T-cell (primary cell): ENCODE results near the gene OVCH2. TPM values are rescaled to one million over a fixed set of nuclear protein-coding genes. Genes with fewer than 3 reads are reported as not detected.

Experiments
- ATAC-seq, 4 experiments: fragments of 200-7000 bp in 3 of 4; fragments of 150-1000 bp in 1 of 4; cut with Tn5 transposase; replicated peaks in 1 of 4; 1 replicate in 3 of 4; 2 replicates in 1 of 4; pipeline ENCODE4 v1.10.0; 2021; ENCODE audit warnings: moderate library complexity in 3 of 4, mild to moderate bottlenecking in 2 of 4, moderate number of reproducible peaks in 1 of 4
- CTCF ChIA-PET, 2 donors: fragments of 300-600 bp; sonication (Branson Sonifier 250); formaldehyde crosslinking; loops; one replicate each; lab custom pipeline; 2022; ENCODE audit warnings: antibody characterized with exemption in 2 of 2; lab: Charles Lee
- POLR2A ChIA-PET, 2 donors: fragments of 300-600 bp; sonication (Branson Sonifier 250); formaldehyde crosslinking; loops; one replicate each; lab custom pipeline; 2022; ENCODE audit warnings: antibody characterized with exemption in 2 of 2; lab: Charles Lee
- DNase-seq, 35 experiments: peaks; one replicate each; pipeline versions ENCODE4 v3.0.0 to v3.0.0-alpha.2; 2013 to 2023
- H3K27ac ChIP-seq: one replicate; pipeline ENCODE4 v1.5.1; 2013; ENCODE audit warnings: low read length
- H3K27me3 ChIP-seq, 2 experiments: replicated peaks in 1 of 2; 1 replicate in 1 of 2; 2 replicates in 1 of 2; pipeline versions ENCODE4 v1.6.1 to v1.7.0; 2013; ENCODE audit warnings: low read length in 1 of 2, mixed read lengths in 1 of 2; ENCODE audit not compliant: control insufficient read depth in 2 of 2, insufficient read depth in 2 of 2; ENCODE audit errors: extremely low read depth in 1 of 2
- H3K36me3 ChIP-seq, 2 donors: 1 replicate in 1 of 2; 2 replicates in 1 of 2; pipeline versions ENCODE4 v1.6.1 to v1.7.0; 2013; ENCODE audit warnings: low read length in 1 of 2; ENCODE audit not compliant: control insufficient read depth in 2 of 2, insufficient read depth in 1 of 2; ENCODE audit errors: extremely low read depth in 1 of 2
- H3K4me1 ChIP-seq, 2 experiments: 1 replicate in 1 of 2; 2 replicates in 1 of 2; pipeline versions ENCODE4 v1.6.1 to v1.7.0; 2013; ENCODE audit warnings: low read length in 2 of 2, mixed read lengths in 1 of 2; ENCODE audit not compliant: insufficient read depth in 2 of 2, control insufficient read depth in 1 of 2; ENCODE audit errors: extremely low read depth in 1 of 2
- H3K4me3 ChIP-seq, 2 donors: 1 replicate in 1 of 2; 2 replicates in 1 of 2; pipeline versions ENCODE4 v1.5.1 to v1.7.0; 2013; ENCODE audit warnings: mild to moderate bottlenecking in 2 of 2, low read length in 1 of 2, moderate library complexity in 1 of 2; ENCODE audit not compliant: control insufficient read depth in 1 of 2; ENCODE audit errors: extremely low read depth in 1 of 2
- H3K9me3 ChIP-seq: 2 replicates; pipeline ENCODE4 v1.7.0; 2013
- H3K27ac Mint-ChIP-seq, 2 donors: one replicate each; pipeline ENCODE4 v1.8.0; 2020 to 2021; ENCODE audit warnings: mild to moderate bottlenecking in 2 of 2, mixed read lengths in 2 of 2
- H3K27me3 Mint-ChIP-seq, 2 donors: one replicate each; pipeline ENCODE4 v1.8.0; 2021 to 2022; ENCODE audit warnings: mixed read lengths in 2 of 2
- H3K36me3 Mint-ChIP-seq: one replicate; pipeline ENCODE4 v1.8.0; 2021; ENCODE audit warnings: mixed read lengths
- H3K4me1 Mint-ChIP-seq, 3 donors: one replicate each; pipeline ENCODE4 v1.8.0; 2020 to 2022; ENCODE audit warnings: mixed read lengths in 3 of 3, mild to moderate bottlenecking in 1 of 3
- H3K4me3 Mint-ChIP-seq, 3 donors: one replicate each; pipeline ENCODE4 v1.8.0; 2020 to 2022; ENCODE audit warnings: mild to moderate bottlenecking in 3 of 3, mixed read lengths in 3 of 3, moderate library complexity in 3 of 3
- H3K9me3 Mint-ChIP-seq, 3 donors: one replicate each; pipeline ENCODE4 v1.8.0; 2020 to 2022; ENCODE audit warnings: mixed read lengths in 3 of 3
- WGBS: methylation state at CpG from one replicate; pipeline ENCODE4 v1.1.5; 2013; ENCODE audit warnings: missing lambda C conversion rate; ENCODE audit not compliant: insufficient coverage; 5-methylcytosine and 5-hydroxymethylcytosine counted together
- total RNA-seq, 35 experiments: library from RNA in 6 of 35; stranded (reverse) in 6 of 35; fragments of 120-200 nt in 1 of 35; gene quantifications; one replicate each; pipeline versions ENCODE4 v1.2.1 to v1.2.4 and lab custom pipeline; 2013 to 2026

The OVCH2 gene
- total RNA-seq, 5 donors from 2014 or later (not counting 1 experiment from before 2014, with no cell fraction given) = not detected

DNA sequence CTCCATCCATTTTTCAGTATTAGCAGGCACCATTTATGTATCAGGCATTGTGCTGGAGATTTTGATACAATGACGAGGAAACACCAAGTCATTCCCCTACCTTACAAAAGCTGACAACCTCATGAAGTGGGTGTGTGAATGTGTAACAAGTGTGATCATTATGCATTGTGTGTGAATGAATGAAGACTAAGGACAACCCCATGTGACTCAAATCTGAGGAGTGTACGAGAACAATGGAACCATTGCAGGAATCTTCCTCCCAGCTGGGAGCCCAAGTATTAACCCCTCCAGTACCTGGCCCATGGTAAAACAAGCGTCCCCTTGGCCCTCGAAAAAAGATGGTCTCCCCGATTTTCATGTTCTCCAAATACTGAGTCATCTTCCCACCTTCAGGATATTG, 37.4 kb downstream of the OVCH2 start:
- Histone ChIP-seq H3K4me1 (peaks cover 0 to 18% of the 10 kb centered on the region in 2 experiments), H3K4me3 (no peak overlapping the region), H3K27ac (no peak overlapping the region), H3K27me3 (peaks cover 7 to 38% of the 10 kb centered on the region in 2 experiments), H3K36me3 (peaks cover 0 to 2% of the 10 kb centered on the region in 2 donors), H3K9me3 (no peaks in the 10 kb centered on the region)
- ATAC-seq (no peak), DNase-seq (no peak)
- CTCF ChIA-PET = no interaction called here
- H3K4me3 Mint-ChIP-seq = no peak overlapping the region
- peaks cover 15 to 26% of the 10 kb centered on the region in 2 donors for H3K27me3 Mint-ChIP-seq
- H3K36me3 Mint-ChIP-seq = peaks cover 3% of the 10 kb centered on the region
- H3K9me3 Mint-ChIP-seq = no peaks in the 10 kb centered on the region
- H3K4me1 Mint-ChIP-seq = peaks cover 3 to 7% (median 5%) of the 10 kb centered on the region in 3 donors
- H3K27ac Mint-ChIP-seq = no peak overlapping the region
- POLR2A ChIA-PET = no interaction called here
- no CpG with 5 or more reads among the region's 5 CpGs for WGBS

DNA sequence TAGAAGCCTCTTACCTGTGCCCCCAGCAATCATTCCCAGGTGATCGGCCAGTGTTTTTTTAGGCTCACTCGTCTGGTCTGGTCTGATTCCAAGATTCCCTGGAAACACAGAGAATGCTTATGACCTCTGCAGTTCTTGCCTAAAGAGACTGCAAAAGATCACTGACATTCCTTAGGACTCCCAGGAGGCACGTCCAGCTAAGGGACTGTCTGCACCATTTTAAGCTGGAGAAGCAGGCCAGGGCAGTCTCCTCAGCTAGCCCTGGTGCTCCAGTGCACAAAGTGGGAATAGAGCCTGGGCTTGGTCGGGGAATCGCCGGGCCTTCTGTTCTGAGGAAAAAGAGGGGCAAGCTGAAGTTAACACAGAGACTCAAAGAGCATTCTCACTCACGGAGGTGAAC, 37.8 kb downstream of the OVCH2 start:
- Histone ChIP-seq H3K4me3 (no peak overlapping the region), H3K36me3 (peaks cover 0 to 2% of the 10 kb centered on the region in 2 donors), H3K27me3 (peaks cover 7 to 34% of the 10 kb centered on the region in 2 experiments), H3K9me3 (no peaks in the 10 kb centered on the region), H3K4me1 (peaks cover 0 to 15% of the 10 kb centered on the region in 2 experiments), H3K27ac (no peak overlapping the region)
- ATAC-seq (no peak), DNase-seq (no peak)
- Mint-ChIP-seq H3K4me3 (no peak overlapping the region), H3K9me3 (no peaks in the 10 kb centered on the region), H3K36me3 (peaks cover 4% of the 10 kb centered on the region), H3K27ac (no peak overlapping the region), H3K4me1 (peaks cover 2 to 5% (median 4%) of the 10 kb centered on the region in 3 donors), H3K27me3 (peaks cover 14 to 26% of the 10 kb centered on the region in 2 donors)
- CTCF ChIA-PET = no interaction called here
- 67% methylated on average over 3 of the region's 7 CpGs for WGBS
- POLR2A ChIA-PET = no interaction called here

DNA sequence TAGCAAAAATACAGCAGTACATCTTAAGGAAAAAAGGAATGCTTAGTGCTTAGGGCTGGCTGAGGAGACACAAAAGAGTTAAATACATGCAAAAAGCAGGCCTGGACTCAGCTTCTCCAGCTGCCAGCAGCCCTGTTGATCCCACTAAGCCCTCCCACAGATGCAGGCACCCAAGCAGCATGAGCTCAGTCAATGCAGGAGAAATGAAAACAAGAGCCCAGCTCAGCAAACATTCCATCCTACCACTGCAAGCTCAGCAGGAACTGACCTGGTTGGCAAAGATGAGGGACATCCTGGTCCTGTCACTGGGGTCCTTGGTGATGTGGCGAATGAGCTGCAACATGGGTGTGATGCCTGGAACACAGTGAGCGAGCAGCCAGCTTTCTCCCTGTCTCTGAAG, 38.8 kb downstream of the OVCH2 start:
- Mint-ChIP-seq H3K36me3 (peaks cover 4% of the 10 kb centered on the region), H3K27ac (no peak overlapping the region), H3K4me1 (peaks cover 0 to 2% (median 0%) of the 10 kb centered on the region in 3 donors), H3K9me3 (no peaks in the 10 kb centered on the region), H3K27me3 (peaks cover 10 to 20% of the 10 kb centered on the region in 2 donors), H3K4me3 (no peak overlapping the region)
- POLR2A ChIA-PET = no interaction called here
- H3K4me3 ChIP-seq = no peak overlapping the region
- peaks cover 0 to 6% of the 10 kb centered on the region in 2 experiments for H3K4me1 ChIP-seq
- 100% methylated on average over 1 of the region's 2 CpGs for WGBS
- H3K9me3 ChIP-seq = no peaks in the 10 kb centered on the region
- no peak for DNase-seq
- no peak overlapping the region for H3K27ac ChIP-seq
- H3K36me3 ChIP-seq = peaks cover 0 to 2% of the 10 kb centered on the region in 2 donors
- H3K27me3 ChIP-seq = peaks cover 7 to 24% of the 10 kb centered on the region in 2 experiments
- CTCF ChIA-PET = no interaction called here
- no peak for ATAC-seq

DNA sequence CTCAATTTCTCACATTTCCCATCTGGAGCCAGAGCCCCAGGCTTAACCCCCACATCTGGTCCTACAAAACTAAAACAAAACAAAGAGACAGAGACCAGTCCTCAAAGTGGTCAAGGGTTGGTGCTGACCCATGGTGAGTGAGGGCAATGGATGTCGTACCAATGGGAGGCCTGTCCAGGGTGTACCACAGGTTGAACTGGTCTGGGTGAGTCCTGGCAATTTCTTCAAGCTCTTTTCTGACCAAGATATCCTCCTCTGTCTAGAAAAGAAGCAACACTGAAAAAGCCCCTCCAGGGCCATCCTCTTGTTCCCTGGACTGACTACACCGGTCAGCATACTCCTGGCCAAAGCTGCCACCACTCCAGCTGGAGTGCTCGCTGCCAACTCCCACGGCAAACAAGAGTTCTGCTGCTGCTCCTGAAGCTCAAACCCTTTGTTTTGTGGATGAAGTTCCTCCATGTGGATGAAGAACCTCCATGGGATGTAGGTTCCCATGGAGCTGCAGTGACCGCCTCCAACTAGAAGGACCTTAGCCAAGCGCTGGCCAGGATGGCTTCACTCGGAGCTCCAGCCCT, 39.9 kb downstream of the OVCH2 start:
- no peak overlapping the region for H3K27ac ChIP-seq
- peaks cover 0 to 2% of the 10 kb centered on the region in 2 donors for H3K36me3 ChIP-seq
- Mint-ChIP-seq H3K9me3 (no peaks in the 10 kb centered on the region), H3K27me3 (peaks cover 3 to 14% of the 10 kb centered on the region in 2 donors), H3K4me3 (no peak overlapping the region), H3K27ac (no peak overlapping the region), H3K36me3 (peaks cover 4% of the 10 kb centered on the region), H3K4me1 (peaks cover 0 to 2% (median 0%) of the 10 kb centered on the region in 3 donors)
- H3K4me3 ChIP-seq = no peak overlapping the region
- no peak for DNase-seq
- no peaks in the 10 kb centered on the region for H3K9me3 ChIP-seq
- peaks cover 0 to 6% of the 10 kb centered on the region in 2 experiments for H3K4me1 ChIP-seq
- ChIA-PET POLR2A (no interaction called here), CTCF (interaction anchor here (1.0 to 2.3 kb wide), 5 partner anchors 45 to 568 kb away, joined by 3 to 7 read pairs (median 4); partner anchors contain the start of gene PPFIBP2 (in 1 of the 2))
- H3K27me3 ChIP-seq = peaks cover 0 to 20% of the 10 kb centered on the region in 2 experiments
- 64% methylated on average over 3 of the region's 7 CpGs for WGBS
- no peak for ATAC-seq

DNA sequence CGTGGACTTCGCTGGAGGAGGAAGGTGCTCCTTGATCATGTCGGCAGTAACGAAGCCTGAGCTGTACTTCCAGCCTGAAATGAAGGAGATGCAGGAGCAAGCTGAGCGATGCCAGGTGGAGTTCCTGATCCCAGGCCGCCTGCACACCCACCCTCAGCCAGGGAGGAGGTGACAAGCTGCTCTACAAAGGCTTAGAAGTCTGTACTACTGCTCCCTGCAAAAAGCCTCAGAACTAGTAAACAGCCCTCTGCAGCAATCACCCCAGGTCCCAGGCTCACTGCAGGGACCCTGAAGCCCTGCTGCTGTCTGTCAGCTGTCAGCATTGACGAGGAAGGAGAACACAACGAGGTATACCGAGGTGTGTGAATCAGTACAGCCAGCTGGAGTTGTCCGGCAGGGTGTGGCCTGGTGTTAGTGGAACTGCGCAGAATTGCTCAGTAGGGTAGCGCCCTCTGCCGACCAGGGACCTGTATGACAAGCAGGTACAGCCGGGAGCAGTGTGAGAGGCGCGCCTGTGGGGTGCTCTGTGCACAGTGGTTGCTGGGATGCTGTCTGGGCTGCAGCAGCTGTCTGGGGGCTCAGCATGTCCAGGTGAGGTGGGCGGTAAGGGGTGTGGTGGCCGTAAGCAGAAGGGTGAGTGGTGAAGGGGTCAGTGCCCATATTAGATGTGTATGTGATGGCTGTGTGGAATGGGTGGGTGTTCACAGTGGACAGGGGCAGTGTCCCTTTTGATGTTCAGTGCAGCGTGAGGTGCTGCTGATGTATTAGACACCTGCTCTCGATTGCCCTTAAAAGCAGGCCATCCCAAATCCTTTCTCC, 40.6 kb downstream of the OVCH2 start:
- Histone ChIP-seq H3K9me3 (no peaks in the 10 kb centered on the region), H3K36me3 (peaks cover 0 to 2% of the 10 kb centered on the region in 2 donors), H3K27ac (no peak overlapping the region), H3K4me3 (no peak overlapping the region), H3K27me3 (peaks cover 0 to 15% of the 10 kb centered on the region in 2 experiments), H3K4me1 (peaks cover 0 to 6% of the 10 kb centered on the region in 2 experiments)
- Mint-ChIP-seq H3K9me3 (no peaks in the 10 kb centered on the region), H3K36me3 (peaks cover 4% of the 10 kb centered on the region), H3K4me1 (peaks cover 0 to 2% (median 0%) of the 10 kb centered on the region in 3 donors), H3K4me3 (no peak overlapping the region), H3K27me3 (peaks cover 3 to 10% of the 10 kb centered on the region in 2 donors), H3K27ac (peak overlapping the region in 1 of 2 donors; percentile 52)
- ATAC-seq (peak; percentile 74 to 89 (median 88)), DNase-seq (peak in 34 of 35 experiments; percentile 17 to 80 (median 52))
- ChIA-PET POLR2A (no interaction called here), CTCF (interaction anchor here (0.9 to 2.3 kb wide), 10 partner anchors 8 to 946 kb away, joined by 3 to 7 read pairs (median 4); partner anchors contain the start of gene PPFIBP2 (in 1 of the 2))
- WGBS = 53% methylated on average over 16 of the region's 20 CpGs

DNA sequence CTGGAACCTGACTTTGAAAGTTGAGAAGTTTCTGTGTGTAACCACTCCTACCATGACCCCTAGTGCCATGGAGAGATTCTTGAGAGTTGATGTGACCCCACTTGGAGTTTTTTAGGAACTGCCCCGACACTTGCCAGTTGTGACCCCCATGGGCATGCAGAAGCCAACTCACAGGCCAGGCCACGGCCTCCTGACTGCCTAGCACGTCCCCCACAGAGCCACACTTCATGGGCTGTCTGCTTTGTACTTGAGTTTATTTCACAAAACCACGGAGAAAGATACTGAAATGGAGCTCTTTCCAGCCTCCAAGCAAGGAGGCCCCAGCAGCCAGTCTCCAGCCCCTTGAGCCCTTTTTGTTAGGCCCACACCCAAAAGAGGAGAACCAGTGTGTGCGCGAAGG, 41.4 kb downstream of the OVCH2 start:
- ATAC-seq = no peak
- WGBS = 71% methylated on average over 6 of the region's 6 CpGs
- H3K27me3 Mint-ChIP-seq = peaks cover 0 to 7% of the 10 kb centered on the region in 2 donors
- no peak overlapping the region for H3K4me3 Mint-ChIP-seq
- H3K27ac Mint-ChIP-seq = no peak overlapping the region
- H3K9me3 ChIP-seq = no peaks in the 10 kb centered on the region
- DNase-seq = no peak
- H3K4me1 Mint-ChIP-seq = peaks cover 0 to 2% (median 0%) of the 10 kb centered on the region in 3 donors
- H3K36me3 Mint-ChIP-seq = peaks cover 4% of the 10 kb centered on the region
- no peaks in the 10 kb centered on the region for H3K9me3 Mint-ChIP-seq
- H3K4me3 ChIP-seq = no peak overlapping the region
- CTCF ChIA-PET = interaction anchor here (0.9 to 2.3 kb wide), 7 partner anchors 8 to 947 kb away, joined by 3 to 7 read pairs (median 4); partner anchors contain the start of gene PPFIBP2 (in 1 of the 2)
- POLR2A ChIA-PET = no interaction called here
- peaks cover 0 to 2% of the 10 kb centered on the region in 2 donors for H3K36me3 ChIP-seq
- H3K4me1 ChIP-seq = peaks cover 0 to 6% of the 10 kb centered on the region in 2 experiments
- no peak overlapping the region for H3K27ac ChIP-seq
- peaks cover 0 to 15% of the 10 kb centered on the region in 2 experiments for H3K27me3 ChIP-seq
